Hepatocyte (in vitro differentiated cells): ENCODE results near the gene CARM1.

ENCODE experiments used
- EZH2 ChIP-seq: fragments of 200-600 bp; sonication (generic); IDR thresholded peaks from 2 replicates; pipeline ENCODE4 v1.6.1; 2016; ENCODE audit warnings: antibody characterized with exemption, mild to moderate bottlenecking, borderline replicate concordance
- TF ChIP-seq, protein P1 (sequence below): fragments of 200-600 bp; sonication (generic); IDR thresholded peaks from 2 replicates; pipeline ENCODE4 v1.5.1; 2016; ENCODE audit warnings: antibody characterized with exemption, mild to moderate bottlenecking; ENCODE audit not compliant: poor library complexity

DNA sequence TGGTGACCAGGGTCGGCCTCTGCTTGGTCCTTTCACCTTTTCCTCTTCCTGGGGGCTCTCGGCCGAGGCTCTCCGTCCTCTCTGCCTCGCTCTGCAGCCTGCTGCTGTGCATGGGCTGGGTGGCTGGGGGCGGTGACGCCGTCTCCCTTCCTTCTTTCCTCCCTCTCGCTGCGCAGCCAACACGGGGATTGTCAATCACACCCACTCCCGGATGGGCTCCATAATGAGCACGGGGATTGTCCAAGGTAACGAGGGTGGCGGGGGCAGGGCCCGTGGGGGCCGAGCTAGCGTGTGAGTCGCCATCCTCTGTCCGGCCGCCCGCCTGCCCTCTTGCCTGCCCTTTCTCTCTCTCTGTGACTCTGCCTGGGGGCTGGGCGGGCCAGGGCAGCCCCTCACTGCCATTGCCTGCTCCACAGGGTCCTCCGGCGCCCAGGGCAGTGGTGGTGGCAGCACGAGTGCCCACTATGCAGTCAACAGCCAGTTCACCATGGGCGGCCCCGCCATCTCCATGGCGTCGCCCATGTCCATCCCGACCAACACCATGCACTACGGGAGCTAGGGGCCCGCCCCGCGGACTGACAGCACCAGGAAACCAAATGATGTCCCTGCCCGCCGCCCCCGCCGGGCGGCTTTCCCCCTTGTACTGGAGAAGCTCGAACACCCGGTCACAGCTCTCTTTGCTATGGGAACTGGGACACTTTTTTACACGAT, 50.0 kb downstream of the CARM1 start:
- TF ChIP-seq, protein P1, sequence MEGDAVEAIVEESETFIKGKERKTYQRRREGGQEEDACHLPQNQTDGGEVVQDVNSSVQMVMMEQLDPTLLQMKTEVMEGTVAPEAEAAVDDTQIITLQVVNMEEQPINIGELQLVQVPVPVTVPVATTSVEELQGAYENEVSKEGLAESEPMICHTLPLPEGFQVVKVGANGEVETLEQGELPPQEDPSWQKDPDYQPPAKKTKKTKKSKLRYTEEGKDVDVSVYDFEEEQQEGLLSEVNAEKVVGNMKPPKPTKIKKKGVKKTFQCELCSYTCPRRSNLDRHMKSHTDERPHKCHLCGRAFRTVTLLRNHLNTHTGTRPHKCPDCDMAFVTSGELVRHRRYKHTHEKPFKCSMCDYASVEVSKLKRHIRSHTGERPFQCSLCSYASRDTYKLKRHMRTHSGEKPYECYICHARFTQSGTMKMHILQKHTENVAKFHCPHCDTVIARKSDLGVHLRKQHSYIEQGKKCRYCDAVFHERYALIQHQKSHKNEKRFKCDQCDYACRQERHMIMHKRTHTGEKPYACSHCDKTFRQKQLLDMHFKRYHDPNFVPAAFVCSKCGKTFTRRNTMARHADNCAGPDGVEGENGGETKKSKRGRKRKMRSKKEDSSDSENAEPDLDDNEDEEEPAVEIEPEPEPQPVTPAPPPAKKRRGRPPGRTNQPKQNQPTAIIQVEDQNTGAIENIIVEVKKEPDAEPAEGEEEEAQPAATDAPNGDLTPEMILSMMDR, result no peak
- no peak for TF ChIP-seq EZH2
